Measurements from ENCODE around the gene GMEB2. TPM values are rescaled to one million over a fixed set of nuclear protein-coding genes. Genes with fewer than 3 reads are reported as not detected.
A peak's percentile ranks its signal among the peaks of the same experiment; 100 is the strongest.
"Not testable (repeated sequence)": the region's sequence is repeated elsewhere in the genome, so short reads cannot be mapped to it uniquely, and the experiment has no call there.

Gene GMEB2
- total RNA-seq, 1 experiment from 2014 or later = 10.4 TPM

- Histone ChIP-seq H3K9me3 (replicated peaks) (no peaks in the 10 kb centered on the region), H3K4me1 (replicated peaks) (peaks cover 11% of the 10 kb centered on the region), H3K4me3 (no peak overlapping the region), H3K36me3 (no peaks in the 10 kb centered on the region), H3K27me3 (replicated peaks) (peaks cover 12% of the 10 kb centered on the region), H3K27ac (no peak overlapping the region)
- DNase-seq (ENCODE audit: low read depth in 1 of 2, low spot score in 2 of 2) = no peak
These were observed 12.4 kb upstream of the GMEB2 start for GRCh38 chr20:63639093-63639975.

GRCh38 chr20:63636752-63637628 lies 10.1 kb upstream of the GMEB2 start:
- Histone ChIP-seq H3K4me1 (replicated peaks) (peaks cover 4% of the 10 kb centered on the region), H3K36me3 (no peaks in the 10 kb centered on the region), H3K9me3 (replicated peaks) (no peaks in the 10 kb centered on the region), H3K4me3 (no peak overlapping the region), H3K27me3 (replicated peaks) (no peaks in the 10 kb centered on the region), H3K27ac (no peak overlapping the region)
- no peak for DNase-seq (ENCODE audit: low read depth in 1 of 2, low spot score in 2 of 2)

- H3K4me3 ChIP-seq = no peak overlapping the region
These were observed 8.7 kb upstream of the GMEB2 start for GRCh38 chr20:63635431-63636141.

GRCh38 chr20:63633732-63634131 lies 6.8 kb upstream of the GMEB2 start:
- Histone ChIP-seq H3K27ac (no peak overlapping the region), H3K4me1 (replicated peaks) (peaks cover 1% of the 10 kb centered on the region), H3K27me3 (replicated peaks) (no peaks in the 10 kb centered on the region), H3K4me3 (no peak overlapping the region), H3K9me3 (replicated peaks) (no peaks in the 10 kb centered on the region), H3K36me3 (no peaks in the 10 kb centered on the region)
- DNase-seq (ENCODE audit: low read depth in 1 of 2, low spot score in 2 of 2) = no peak

More at GRCh38 chr20:63635431-63636141, 8.7 kb upstream of the GMEB2 start:
- Histone ChIP-seq H3K4me1 (replicated peaks) (no peaks in the 10 kb centered on the region), H3K27ac (no peak overlapping the region), H3K36me3 (no peaks in the 10 kb centered on the region), H3K9me3 (replicated peaks) (no peaks in the 10 kb centered on the region), H3K27me3 (replicated peaks) (no peaks in the 10 kb centered on the region)
- no peak for DNase-seq (ENCODE audit: low read depth in 1 of 2, low spot score in 2 of 2)

- H3K27ac ChIP-seq; H3K4me3 ChIP-seq; H3K27me3 ChIP-seq (replicated peaks); DNase-seq (ENCODE audit: low read depth in 1 of 2, low spot score in 2 of 2); H3K4me1 ChIP-seq (replicated peaks); H3K9me3 ChIP-seq (replicated peaks); H3K36me3 ChIP-seq: not testable (repeated sequence)
These were observed 4.5 kb upstream of the GMEB2 start for GRCh38 chr20:63631426-63631825.

- not testable (repeated sequence) for DNase-seq (ENCODE audit: low read depth in 1 of 2, low spot score in 2 of 2)
These were observed 4.1 kb upstream of the GMEB2 start for GRCh38 chr20:63630956-63631355.

GRCh38 chr20:63628246-63628975 lies 1.5 kb upstream of the GMEB2 start:
- DNase-seq (ENCODE audit: low read depth in 1 of 2, low spot score in 2 of 2) = peak; percentile 69 to 70
- Histone ChIP-seq H3K27me3 (replicated peaks) (no peaks in the 10 kb centered on the region), H3K36me3 (peaks cover 4% of the 10 kb centered on the region), H3K27ac (no peak overlapping the region), H3K4me1 (replicated peaks) (peaks cover 13% of the 10 kb centered on the region), H3K9me3 (replicated peaks) (no peaks in the 10 kb centered on the region), H3K4me3 (peak overlapping the region; percentile 94)

More at GRCh38 chr20:63630956-63631355, 4.1 kb upstream of the GMEB2 start:
- H3K4me1 ChIP-seq (replicated peaks); H3K36me3 ChIP-seq; H3K9me3 ChIP-seq (replicated peaks); H3K27me3 ChIP-seq (replicated peaks); H3K27ac ChIP-seq; H3K4me3 ChIP-seq: not testable (repeated sequence)

GRCh38 chr20:63627751-63628245 lies 897 bp upstream of the GMEB2 start:
- DNase-seq (ENCODE audit: low read depth in 1 of 2, low spot score in 2 of 2) = no peak
- Histone ChIP-seq H3K36me3 (peaks cover 4% of the 10 kb centered on the region), H3K27ac (no peak overlapping the region), H3K27me3 (replicated peaks) (no peaks in the 10 kb centered on the region), H3K4me3 (peak overlapping the region; percentile 94), H3K9me3 (replicated peaks) (no peaks in the 10 kb centered on the region), H3K4me1 (replicated peaks) (peaks cover 13% of the 10 kb centered on the region)

- no peaks in the 10 kb centered on the region for H3K27me3 ChIP-seq (replicated peaks)
- peak overlapping the region; percentile 94 for H3K4me3 ChIP-seq
- no peaks in the 10 kb centered on the region for H3K9me3 ChIP-seq (replicated peaks)
- H3K36me3 ChIP-seq = peaks cover 4% of the 10 kb centered on the region
- peaks cover 13% of the 10 kb centered on the region for H3K4me1 ChIP-seq (replicated peaks)
- DNase-seq (ENCODE audit: low read depth in 1 of 2, low spot score in 2 of 2) = peak; percentile 95
- peak overlapping the region; percentile 43 for H3K27ac ChIP-seq
These were observed 339 bp upstream of the GMEB2 start for GRCh38 chr20:63627129-63627750.

GRCh38 chr20:63625771-63626423 lies 1.0 kb downstream of the GMEB2 start:
- no peaks in the 10 kb centered on the region for H3K27me3 ChIP-seq (replicated peaks)
- H3K36me3 ChIP-seq = peaks cover 4% of the 10 kb centered on the region
- H3K4me1 ChIP-seq (replicated peaks) = peaks cover 13% of the 10 kb centered on the region
- H3K27ac ChIP-seq = peak overlapping the region; percentile 97
- peak in 1 of 2 experiments; percentile 49 for DNase-seq (ENCODE audit: low read depth in 1 of 2, low spot score in 2 of 2)
- H3K9me3 ChIP-seq (replicated peaks) = no peaks in the 10 kb centered on the region
- peak overlapping the region; percentile 94 for H3K4me3 ChIP-seq

- DNase-seq (ENCODE audit: low read depth in 1 of 2, low spot score in 2 of 2) = no peak
- H3K9me3 ChIP-seq (replicated peaks) = no peaks in the 10 kb centered on the region
- H3K27ac ChIP-seq = no peak overlapping the region
- no peaks in the 10 kb centered on the region for H3K27me3 ChIP-seq (replicated peaks)
- no peak overlapping the region for H3K4me3 ChIP-seq
- H3K36me3 ChIP-seq = peaks cover 4% of the 10 kb centered on the region
- H3K4me1 ChIP-seq (replicated peaks) = peaks cover 13% of the 10 kb centered on the region
These were observed 2.4 kb downstream of the GMEB2 start for GRCh38 chr20:63624486-63624885.

GRCh38 chr20:63622732-63623131 lies 4.2 kb downstream of the GMEB2 start:
- no peak for DNase-seq (ENCODE audit: low read depth in 1 of 2, low spot score in 2 of 2)
- Histone ChIP-seq H3K4me1 (replicated peaks) (peaks cover 6% of the 10 kb centered on the region), H3K27me3 (replicated peaks) (no peaks in the 10 kb centered on the region), H3K9me3 (replicated peaks) (no peaks in the 10 kb centered on the region), H3K27ac (no peak overlapping the region), H3K36me3 (peaks cover 12% of the 10 kb centered on the region), H3K4me3 (no peak overlapping the region)
